Esophagus muscularis mucosa (tissue), 3 donors: Measurements from ENCODE around the gene ZNF83.
A peak's percentile ranks its signal among the peaks of the same experiment; 100 is the strongest.

Experiments used
- CTCF ChIP-seq, 3 experiments: fragments of 200-600 bp in 2 of 3; fragments of 450-650 bp in 1 of 3; sonication (generic) in 2 of 3; IDR thresholded peaks; one replicate each; pipeline ENCODE4 v1.5.1; 2017 to 2019; ENCODE audit warnings: antibody characterized with exemption in 3 of 3, mild to moderate bottlenecking in 2 of 3, moderate library complexity in 1 of 3
- POLR2AphosphoS5 ChIP-seq, 2 donors: sonication (generic); formaldehyde crosslinking; IDR thresholded peaks; one replicate each; pipeline ENCODE4 v1.6.1; 2017; ENCODE audit warnings: antibody characterized with exemption in 2 of 2

DNA sequence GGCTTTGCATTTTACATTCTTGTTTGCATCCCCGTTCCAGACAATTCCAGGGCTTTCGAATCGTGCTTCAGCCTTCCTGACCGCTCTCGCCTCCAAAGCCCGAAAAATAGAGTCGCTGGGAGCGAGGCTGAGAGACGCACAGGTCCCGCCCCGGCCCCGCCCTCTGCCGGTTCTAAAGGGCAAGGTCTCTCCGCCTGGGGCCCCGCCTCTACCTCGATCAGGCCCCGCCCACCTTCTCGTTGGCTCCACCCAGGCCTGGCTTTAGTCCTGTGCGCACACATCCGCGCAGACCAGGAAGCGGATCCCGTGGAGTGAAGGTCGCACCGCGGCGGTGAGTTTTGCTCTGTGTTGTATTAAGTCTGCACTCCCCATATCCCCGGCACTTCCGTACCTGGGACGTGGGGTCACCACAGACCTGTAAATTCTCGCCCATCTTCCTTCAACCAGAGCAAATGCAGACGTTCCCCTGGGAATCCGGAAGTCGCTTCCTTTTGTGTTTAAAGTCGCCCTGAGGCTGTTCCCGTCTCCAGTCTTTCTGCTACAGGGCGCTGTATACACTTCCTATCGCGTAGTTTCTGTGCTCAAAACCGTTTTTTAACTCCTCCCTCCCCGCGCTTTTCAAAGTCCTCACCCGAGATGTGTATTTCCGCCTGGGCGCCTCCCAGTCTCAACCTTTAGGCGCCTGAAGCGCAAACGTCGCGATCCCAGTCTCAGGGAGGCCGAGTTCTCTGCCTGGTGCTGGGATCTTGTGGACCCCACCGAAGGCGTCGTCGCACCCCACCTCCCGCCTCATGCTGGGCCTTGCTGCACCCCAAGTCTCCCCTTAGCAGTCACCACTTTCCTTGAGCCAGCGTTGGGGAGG lies 67.9 kb downstream of the ZNF83 start, which contains the start of gene ZNF701:
- peak; percentile 21 to 52 (median 29) for TF ChIP-seq CTCF (IDR thresholded peaks at IDR 0.05)
- peak; percentile 98 to 99 for TF ChIP-seq POLR2AphosphoS5 (IDR thresholded peaks at IDR 0.05)
